RWPE2 (cell line): ENCODE data around the gene CD1B.

ENCODE experiments used
- ATAC-seq: fragments of 200-7000 bp; cut with Tn5 transposase; 3 replicates; pipeline ENCODE4 v1.9.1; 2021; ENCODE audit warnings: low read depth
- DNase-seq: peaks from one replicate; pipeline ENCODE4 v3.0.0-alpha.2; 2020; ENCODE audit warnings: low spot score
- H3K27ac ChIP-seq: fragments of 450-650 bp; 2 replicates; pipeline ENCODE4 v1.5.1; 2017; ENCODE audit warnings: mild to moderate bottlenecking; ENCODE audit not compliant: poor library complexity, severe bottlenecking
- H3K27me3 ChIP-seq: fragments of 250-450 bp; sonication (Bioruptor Pico); 2 replicates; pipeline ENCODE4 v1.5.1; 2021; ENCODE audit warnings: mild to moderate bottlenecking, moderate library complexity; ENCODE audit not compliant: insufficient read depth, poor library complexity, severe bottlenecking
- H3K36me3 ChIP-seq: fragments of 250-450 bp; sonication (Bioruptor Pico); 2 replicates; pipeline ENCODE4 v1.5.1; 2020; ENCODE audit warnings: low read depth, mild to moderate bottlenecking, moderate library complexity
- H3K4me1 ChIP-seq: fragments of 250-450 bp; sonication (Bioruptor Pico); 2 replicates; pipeline ENCODE4 v1.5.1; 2021; ENCODE audit warnings: mild to moderate bottlenecking, moderate library complexity; ENCODE audit not compliant: insufficient read depth, poor library complexity, severe bottlenecking
- H3K4me3 ChIP-seq: fragments of 250-450 bp; sonication (Bioruptor Pico); 2 replicates; pipeline ENCODE4 v1.5.1; 2021; ENCODE audit warnings: mild to moderate bottlenecking, moderate library complexity; ENCODE audit not compliant: severe bottlenecking
- H3K9me3 ChIP-seq: fragments of 250-450 bp; sonication (Bioruptor Pico); 2 replicates; pipeline ENCODE4 v1.5.1; 2021; ENCODE audit warnings: mild to moderate bottlenecking, moderate library complexity; ENCODE audit not compliant: severe bottlenecking
- CTCF ChIP-seq: fragments of 450-650 bp; IDR thresholded peaks from one replicate; pipeline ENCODE4 v1.5.1; 2017; ENCODE audit warnings: mild to moderate bottlenecking, moderate library complexity; ENCODE audit not compliant: poor library complexity, severe bottlenecking

Gene CD1B

GRCh38 chr1:158328426-158328825 lies 2.9 kb downstream of the CD1B start:
- Histone ChIP-seq H3K36me3 (no peaks in the 10 kb centered on the region), H3K27me3 (no peaks in the 10 kb centered on the region), H3K9me3 (no peaks in the 10 kb centered on the region), H3K27ac (no peak overlapping the region), H3K4me1 (no peaks in the 10 kb centered on the region), H3K4me3 (no peak overlapping the region)
- no peak for ATAC-seq
- no peak for TF ChIP-seq CTCF
- DNase-seq, result no peak

- Histone ChIP-seq H3K4me1 (no peaks in the 10 kb centered on the region), H3K36me3 (no peaks in the 10 kb centered on the region), H3K9me3 (no peaks in the 10 kb centered on the region), H3K4me3 (no peak overlapping the region), H3K27ac (no peak overlapping the region), H3K27me3 (no peaks in the 10 kb centered on the region)
- ATAC-seq (no peak), DNase-seq (no peak)
- no peak for TF ChIP-seq CTCF
Observed at GRCh38 chr1:158327481-158327880, 3.9 kb downstream of the CD1B start.

GRCh38 chr1:158324395-158324794 lies 6.9 kb downstream of the CD1B start:
- no peak for DNase-seq
- no peak for TF ChIP-seq CTCF
- Histone ChIP-seq H3K27me3 (no peaks in the 10 kb centered on the region), H3K27ac (no peak overlapping the region), H3K4me3 (no peak overlapping the region), H3K36me3 (no peaks in the 10 kb centered on the region), H3K4me1 (no peaks in the 10 kb centered on the region), H3K9me3 (no peaks in the 10 kb centered on the region)
- ATAC-seq, result no peak

- H3K9me3 ChIP-seq, result no peaks in the 10 kb centered on the region
- DNase-seq, result no peak
- ATAC-seq, result no peak
- no peaks in the 10 kb centered on the region for H3K4me1 ChIP-seq
- no peak overlapping the region for H3K27ac ChIP-seq
- H3K4me3 ChIP-seq, result no peak overlapping the region
- no peaks in the 10 kb centered on the region for H3K36me3 ChIP-seq
- TF ChIP-seq CTCF, result no peak
- H3K27me3 ChIP-seq, result no peaks in the 10 kb centered on the region
Observed at GRCh38 chr1:158323866-158324265, 7.5 kb downstream of the CD1B start.

- Histone ChIP-seq H3K36me3 (no peaks in the 10 kb centered on the region), H3K9me3 (no peaks in the 10 kb centered on the region), H3K4me3 (no peak overlapping the region), H3K27me3 (no peaks in the 10 kb centered on the region), H3K4me1 (no peaks in the 10 kb centered on the region), H3K27ac (no peak overlapping the region)
- no peak for TF ChIP-seq CTCF
- no peak for ATAC-seq
- DNase-seq, result no peak
Observed at GRCh38 chr1:158311066-158311465, 20.3 kb downstream of the CD1B start.
